Sigmoid colon (tissue), 4 donors: ENCODE measurements around the gene TAAR2.

ENCODE experiments used
- CTCF ChIP-seq, 4 experiments: fragments of 450-650 bp in 3 of 4; fragments of 200-600 bp in 1 of 4; IDR thresholded peaks; one replicate each; pipeline ENCODE4 v1.5.1; 2016 to 2019; ENCODE audit warnings: antibody characterized with exemption in 4 of 4, mild to moderate bottlenecking in 3 of 4, moderate library complexity in 2 of 4
- POLR2AphosphoS5 ChIP-seq, 4 donors: sonication (generic); formaldehyde crosslinking; IDR thresholded peaks; one replicate each; pipeline ENCODE4 v1.6.1; 2017; ENCODE audit warnings: antibody characterized with exemption in 4 of 4

- no peak for TF ChIP-seq CTCF (IDR thresholded peaks at IDR 0.05)
- TF ChIP-seq POLR2AphosphoS5 (IDR thresholded peaks at IDR 0.05): no peak
Observed at GRCh38 chr6:132671295-132671694, 47.2 kb upstream of the TAAR2 start.
